Measurements from ENCODE around the gene SURF2.

Gene SURF2

DNA sequence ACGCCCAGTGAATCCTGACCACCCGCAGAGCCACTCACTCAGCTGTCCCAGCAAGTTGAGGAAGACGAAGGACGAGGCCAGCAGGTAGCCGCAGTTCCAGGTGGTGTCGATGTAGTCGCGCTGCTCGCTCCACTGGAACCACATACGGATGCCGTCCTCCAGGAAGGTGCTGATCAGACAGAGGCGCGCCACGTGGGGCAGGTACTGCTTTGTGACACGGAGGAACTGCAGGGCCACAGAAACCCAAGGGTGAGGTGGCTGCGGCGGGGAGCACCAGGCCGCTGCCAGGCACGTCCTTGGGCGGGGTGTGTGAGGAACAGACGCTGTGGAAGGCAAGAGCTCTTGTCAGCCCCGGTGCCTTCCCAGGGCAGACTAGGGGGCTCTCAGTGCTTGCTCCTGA, 10.9 kb downstream of the SURF2 start:
- TF ChIP-seq USF1 (IDR thresholded peaks at IDR 0.05) = no peak
- TF ChIP-seq NFIC (IDR thresholded peaks at IDR 0.05) = no peak
- TF ChIP-seq FOXM1 (IDR thresholded peaks at IDR 0.05; ENCODE audit: borderline replicate concordance, low read depth) = no peak

GRCh38 chr9:133367778-133368177, 11.4 kb downstream of the SURF2 start:
- TF ChIP-seq CEBPB (IDR thresholded peaks at IDR 0.05) = no peak
- no peak for TF ChIP-seq NFIC (IDR thresholded peaks at IDR 0.05)
- no peak for TF ChIP-seq CREB1 (IDR thresholded peaks at IDR 0.05; ENCODE audit: low read depth)
- no peak for TF ChIP-seq MAX (IDR thresholded peaks at IDR 0.05)
- no peak for TF ChIP-seq TAF1 (IDR thresholded peaks at IDR 0.05; ENCODE audit: low read depth)
- TF ChIP-seq USF1 (IDR thresholded peaks at IDR 0.05) = no peak
- TF ChIP-seq, protein P1, sequence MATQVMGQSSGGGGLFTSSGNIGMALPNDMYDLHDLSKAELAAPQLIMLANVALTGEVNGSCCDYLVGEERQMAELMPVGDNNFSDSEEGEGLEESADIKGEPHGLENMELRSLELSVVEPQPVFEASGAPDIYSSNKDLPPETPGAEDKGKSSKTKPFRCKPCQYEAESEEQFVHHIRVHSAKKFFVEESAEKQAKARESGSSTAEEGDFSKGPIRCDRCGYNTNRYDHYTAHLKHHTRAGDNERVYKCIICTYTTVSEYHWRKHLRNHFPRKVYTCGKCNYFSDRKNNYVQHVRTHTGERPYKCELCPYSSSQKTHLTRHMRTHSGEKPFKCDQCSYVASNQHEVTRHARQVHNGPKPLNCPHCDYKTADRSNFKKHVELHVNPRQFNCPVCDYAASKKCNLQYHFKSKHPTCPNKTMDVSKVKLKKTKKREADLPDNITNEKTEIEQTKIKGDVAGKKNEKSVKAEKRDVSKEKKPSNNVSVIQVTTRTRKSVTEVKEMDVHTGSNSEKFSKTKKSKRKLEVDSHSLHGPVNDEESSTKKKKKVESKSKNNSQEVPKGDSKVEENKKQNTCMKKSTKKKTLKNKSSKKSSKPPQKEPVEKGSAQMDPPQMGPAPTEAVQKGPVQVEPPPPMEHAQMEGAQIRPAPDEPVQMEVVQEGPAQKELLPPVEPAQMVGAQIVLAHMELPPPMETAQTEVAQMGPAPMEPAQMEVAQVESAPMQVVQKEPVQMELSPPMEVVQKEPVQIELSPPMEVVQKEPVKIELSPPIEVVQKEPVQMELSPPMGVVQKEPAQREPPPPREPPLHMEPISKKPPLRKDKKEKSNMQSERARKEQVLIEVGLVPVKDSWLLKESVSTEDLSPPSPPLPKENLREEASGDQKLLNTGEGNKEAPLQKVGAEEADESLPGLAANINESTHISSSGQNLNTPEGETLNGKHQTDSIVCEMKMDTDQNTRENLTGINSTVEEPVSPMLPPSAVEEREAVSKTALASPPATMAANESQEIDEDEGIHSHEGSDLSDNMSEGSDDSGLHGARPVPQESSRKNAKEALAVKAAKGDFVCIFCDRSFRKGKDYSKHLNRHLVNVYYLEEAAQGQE (IDR thresholded peaks at IDR 0.05; ENCODE audit: low read depth) = no peak
- TF ChIP-seq TCF12 (IDR thresholded peaks at IDR 0.05; ENCODE audit: low read depth) = no peak
- no peak for TF ChIP-seq RAD21 (IDR thresholded peaks at IDR 0.05; ENCODE audit: low read depth)

DNA sequence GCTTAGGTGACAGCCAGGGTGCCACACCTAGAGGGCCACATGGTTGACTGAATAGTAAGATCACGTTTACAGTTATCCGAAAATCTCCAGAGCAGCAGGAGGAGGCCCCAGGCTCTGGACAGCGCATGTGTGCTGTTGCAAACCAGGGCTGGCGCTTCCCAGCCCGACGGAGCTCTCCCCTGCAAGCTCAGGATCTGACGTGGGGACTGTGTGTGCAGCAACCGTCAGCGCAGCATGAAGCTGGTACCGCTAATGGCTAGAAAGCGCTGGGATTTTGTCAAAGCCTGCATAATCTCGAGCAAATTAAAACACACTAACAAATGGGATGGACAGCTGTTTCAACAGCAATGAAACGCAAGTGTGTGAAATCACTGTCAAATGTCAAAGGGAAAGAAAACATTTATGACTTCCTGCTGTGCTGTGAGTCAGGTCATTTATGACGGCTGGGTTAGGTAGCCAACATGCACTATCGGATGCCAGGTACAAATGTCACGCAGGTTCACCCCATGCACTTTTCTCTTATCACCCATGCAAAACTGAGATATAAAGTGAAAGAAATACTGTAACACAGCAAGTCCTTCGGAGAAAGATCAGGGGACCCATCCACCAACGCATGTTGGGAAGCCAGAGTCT, 12.0 kb downstream of the SURF2 start:
- TF ChIP-seq FOXM1 (IDR thresholded peaks at IDR 0.05; ENCODE audit: borderline replicate concordance, low read depth) (no peak), NFIC (IDR thresholded peaks at IDR 0.05) (no peak), TAF1 (IDR thresholded peaks at IDR 0.05; ENCODE audit: low read depth) (no peak), USF1 (IDR thresholded peaks at IDR 0.05) (no peak), CREB1 (IDR thresholded peaks at IDR 0.05; ENCODE audit: low read depth) (no peak)
- TF ChIP-seq, protein P1 (IDR thresholded peaks at IDR 0.05; ENCODE audit: low read depth) = no peak

DNA sequence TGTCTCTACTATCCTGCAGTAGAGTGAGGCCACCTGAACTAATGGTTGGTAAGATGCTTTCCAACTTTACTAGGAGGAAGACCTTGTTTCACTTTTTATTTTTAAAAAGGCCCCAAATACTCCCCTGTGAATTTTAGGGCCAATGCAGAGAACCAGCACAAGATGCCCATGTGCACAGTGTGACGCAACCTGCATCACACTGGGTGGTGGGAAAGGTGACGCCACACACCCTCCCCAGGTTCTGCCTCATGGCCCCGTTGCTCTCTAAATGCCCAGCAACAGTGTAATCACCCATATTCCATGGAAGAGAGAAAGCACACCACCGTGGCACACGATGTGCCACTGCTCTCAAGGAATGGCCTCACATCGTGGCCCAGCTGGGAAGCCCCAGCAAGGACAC, 13.1 kb downstream of the SURF2 start:
- TF ChIP-seq CEBPB (IDR thresholded peaks at IDR 0.05) (0 out of 2 replicates have a peak, but pooled peaks have one; percentile 16), YY1 (IDR thresholded peaks at IDR 0.05; ENCODE audit: low read depth) (no peak), NFIC (IDR thresholded peaks at IDR 0.05) (no peak), EGR1 (IDR thresholded peaks at IDR 0.05) (no peak), TAF1 (IDR thresholded peaks at IDR 0.05; ENCODE audit: low read depth) (no peak), FOXM1 (IDR thresholded peaks at IDR 0.05; ENCODE audit: borderline replicate concordance, low read depth) (no peak)

DNA sequence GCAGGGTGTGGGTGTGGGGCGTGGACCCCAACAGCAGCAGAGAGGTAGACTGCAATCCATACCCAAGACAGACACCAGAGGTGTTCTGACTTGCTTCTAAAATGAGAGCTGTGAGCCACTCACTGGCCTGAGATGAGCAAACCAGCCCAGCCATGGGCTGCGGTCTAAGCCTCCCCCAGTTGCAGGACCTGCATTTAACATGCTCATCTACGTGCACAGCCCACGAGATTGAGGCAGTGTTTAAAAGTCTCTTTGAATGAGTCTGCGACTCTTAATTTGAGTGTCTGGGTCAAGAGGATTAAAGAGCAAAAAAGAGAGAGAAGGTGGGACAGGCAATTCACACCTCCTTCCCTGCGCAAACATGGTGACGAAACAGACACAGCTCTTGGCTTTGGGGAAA, 13.6 kb downstream of the SURF2 start:
- TF ChIP-seq EP300 (IDR thresholded peaks at IDR 0.05; ENCODE audit: borderline replicate concordance) = no peak
- TF ChIP-seq TAF1 (IDR thresholded peaks at IDR 0.05; ENCODE audit: low read depth) = no peak
- TF ChIP-seq TCF12 (IDR thresholded peaks at IDR 0.05; ENCODE audit: low read depth) = no peak
- TF ChIP-seq YY1 (IDR thresholded peaks at IDR 0.05; ENCODE audit: low read depth) = no peak
- no peak for TF ChIP-seq RAD21 (IDR thresholded peaks at IDR 0.05; ENCODE audit: low read depth)
- TF ChIP-seq, protein P1 (IDR thresholded peaks at IDR 0.05; ENCODE audit: low read depth) = no peak
- TF ChIP-seq EGR1 (IDR thresholded peaks at IDR 0.05) = no peak

Measured in Ishikawa (cell line).